ENCODE results near the gene POLR2L. TPM values are rescaled to one million over a fixed set of nuclear protein-coding genes. Genes with fewer than 3 reads are reported as not detected.

Gene POLR2L
- 83.9 and 90.2 TPM in 2 replicates for total RNA-seq

GRCh38 chr11:842370-843002 is at the start of gene POLR2L, which contains the start of gene TSPAN4:
Gene POLR2L, minus strand, starts transcription at chr11:842529. Its CDS starts 21 bp downstream, at chr11:842508.
Gene TSPAN4, plus strand, starts transcription at chr11:842852. Its CDS starts 7,453 bp downstream, at chr11:850305.
- Mint-ChIP-seq H3K9me3 (no peaks in the 10 kb centered on the region), H3K4me3 (peak within 1 kb of the TSS; percentile 89), H3K4me1 (peaks cover 35% of the 10 kb centered on the region), H3K27me3 (peaks cover 5% of the 10 kb centered on the region), H3K27ac (peak within 1 kb of the TSS; percentile 83), H3K36me3 (ENCODE audit: low read depth) (peaks cover 34% of the 10 kb centered on the region)
- ChIA-PET POLR2A (interaction anchor here (0.7 to 2.6 kb wide), 14 partner anchors 10 to 730 kb away, joined by 3 to 45 read pairs (median 5); partner anchors contain the start of genes CD151, CHID1, CRACR2B and DUSP8), CTCF (interaction anchor here (1.2 to 1.3 kb wide), 2 partner anchors 8 to 23 kb away, joined by 4 read pairs; no protein-coding TSS in a partner anchor)
- DNase-seq (peak; percentile 92), ATAC-seq (ENCODE audit: low read depth) (peak; percentile 87)
- TF ChIP-seq CTCF (IDR thresholded peaks at IDR 0.05): no peak
- intact Hi-C loops (cut with micrococcal nuclease): loop anchor here (1.0 to 10.0 kb wide), 6 partner anchors 10 to 732 kb away; partner anchors contain the start of genes CD151, CHID1, DUSP8 and GATD1

- DNase-seq: no peak
- ATAC-seq (ENCODE audit: low read depth): no peak
- no peak for TF ChIP-seq CTCF (IDR thresholded peaks at IDR 0.05)
- Mint-ChIP-seq H3K27me3 (no peaks in the 10 kb centered on the region), H3K4me3 (no peak overlapping the region), H3K4me1 (no peaks in the 10 kb centered on the region), H3K9me3 (no peaks in the 10 kb centered on the region), H3K36me3 (ENCODE audit: low read depth) (peaks cover 19% of the 10 kb centered on the region), H3K27ac (no peak overlapping the region)
- ChIA-PET CTCF (no interaction called here), POLR2A (no interaction called here)
- intact Hi-C loops (cut with micrococcal nuclease): no loop called here
These were observed 48.6 kb upstream of the POLR2L start for GRCh38 chr11:890794-891540.

- DNase-seq (no peak), ATAC-seq (ENCODE audit: low read depth) (no peak)
- Mint-ChIP-seq H3K4me1 (no peaks in the 10 kb centered on the region), H3K27me3 (no peaks in the 10 kb centered on the region), H3K4me3 (no peak overlapping the region), H3K9me3 (no peaks in the 10 kb centered on the region), H3K27ac (no peak overlapping the region), H3K36me3 (ENCODE audit: low read depth) (peaks cover 24% of the 10 kb centered on the region)
- CTCF ChIA-PET: no interaction called here
- intact Hi-C loops (cut with micrococcal nuclease): no loop called here
- no peak for TF ChIP-seq CTCF (IDR thresholded peaks at IDR 0.05)
- POLR2A ChIA-PET: no interaction called here
These were observed 47.6 kb upstream of the POLR2L start for GRCh38 chr11:889687-890475.

- intact Hi-C loops (cut with micrococcal nuclease): no loop called here
- TF ChIP-seq CTCF (IDR thresholded peaks at IDR 0.05): no peak
- DNase-seq (no peak), ATAC-seq (ENCODE audit: low read depth) (no peak)
- Mint-ChIP-seq H3K4me1 (no peaks in the 10 kb centered on the region), H3K27me3 (no peaks in the 10 kb centered on the region), H3K27ac (no peak overlapping the region), H3K36me3 (ENCODE audit: low read depth) (peaks cover 24% of the 10 kb centered on the region), H3K9me3 (no peaks in the 10 kb centered on the region), H3K4me3 (no peak overlapping the region)
- CTCF ChIA-PET: no interaction called here
- POLR2A ChIA-PET: no interaction called here
These were observed 46.9 kb upstream of the POLR2L start for GRCh38 chr11:889257-889656.
